ENCODE results near the gene ACOXL.

The ACOXL gene

DNA sequence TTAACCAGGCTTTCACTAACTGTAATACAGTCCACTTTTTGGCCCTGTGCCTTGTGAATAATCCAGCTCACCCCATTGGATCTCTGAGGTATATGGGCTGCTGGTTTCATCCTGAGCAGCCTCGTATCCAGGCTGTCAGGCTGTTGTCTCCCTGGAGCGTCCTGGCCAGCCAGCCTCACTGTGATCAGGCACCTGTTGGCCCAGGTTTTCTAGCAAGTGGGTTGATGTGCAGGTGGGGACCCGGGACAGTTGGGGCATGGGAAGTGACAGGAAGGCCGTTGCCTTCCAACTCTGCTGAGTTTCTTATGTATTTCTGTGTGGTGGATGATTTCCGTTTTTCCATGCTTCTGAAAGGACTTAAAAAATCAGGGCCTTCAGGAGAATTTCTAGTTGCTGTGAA is 132.4 kb downstream of the ACOXL start:
- TF ChIP-seq, protein P1, sequence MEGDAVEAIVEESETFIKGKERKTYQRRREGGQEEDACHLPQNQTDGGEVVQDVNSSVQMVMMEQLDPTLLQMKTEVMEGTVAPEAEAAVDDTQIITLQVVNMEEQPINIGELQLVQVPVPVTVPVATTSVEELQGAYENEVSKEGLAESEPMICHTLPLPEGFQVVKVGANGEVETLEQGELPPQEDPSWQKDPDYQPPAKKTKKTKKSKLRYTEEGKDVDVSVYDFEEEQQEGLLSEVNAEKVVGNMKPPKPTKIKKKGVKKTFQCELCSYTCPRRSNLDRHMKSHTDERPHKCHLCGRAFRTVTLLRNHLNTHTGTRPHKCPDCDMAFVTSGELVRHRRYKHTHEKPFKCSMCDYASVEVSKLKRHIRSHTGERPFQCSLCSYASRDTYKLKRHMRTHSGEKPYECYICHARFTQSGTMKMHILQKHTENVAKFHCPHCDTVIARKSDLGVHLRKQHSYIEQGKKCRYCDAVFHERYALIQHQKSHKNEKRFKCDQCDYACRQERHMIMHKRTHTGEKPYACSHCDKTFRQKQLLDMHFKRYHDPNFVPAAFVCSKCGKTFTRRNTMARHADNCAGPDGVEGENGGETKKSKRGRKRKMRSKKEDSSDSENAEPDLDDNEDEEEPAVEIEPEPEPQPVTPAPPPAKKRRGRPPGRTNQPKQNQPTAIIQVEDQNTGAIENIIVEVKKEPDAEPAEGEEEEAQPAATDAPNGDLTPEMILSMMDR (IDR thresholded peaks at IDR 0.05; ENCODE audit: insufficient read depth, low read length, poor library complexity, severe bottlenecking): no peak
- no peak overlapping the region for H3K4me3 ChIP-seq (replicated peaks; ENCODE audit: low read depth, low read length)
- no peaks in the 10 kb centered on the region for H3K36me3 ChIP-seq (ENCODE audit: control insufficient read depth, insufficient read depth, low read length)
- no peak for DNase-seq (ENCODE audit: extremely low read depth, insufficient read length)
- H3K27me3 ChIP-seq (replicated peaks; ENCODE audit: control insufficient read depth, insufficient read depth, low read length): no peaks in the 10 kb centered on the region

DNA sequence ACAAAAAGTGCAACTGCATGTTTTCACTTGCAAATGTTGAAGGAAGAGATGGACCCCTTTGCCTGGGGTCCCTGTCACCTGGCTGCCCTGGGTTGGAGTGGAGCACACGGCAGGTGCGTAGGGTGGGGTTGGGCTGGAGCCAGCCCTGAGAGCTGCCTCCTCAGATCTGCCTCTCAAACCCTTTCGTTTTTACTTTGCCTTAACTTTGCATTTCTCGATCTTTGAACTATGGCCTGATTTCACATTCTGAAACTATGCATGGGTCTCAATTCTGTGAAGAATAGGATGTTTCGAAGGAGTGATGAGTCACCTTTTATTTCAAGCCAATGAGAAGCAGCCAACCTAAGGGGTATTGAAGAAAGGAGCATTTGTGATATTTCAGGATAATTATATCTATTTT is 132.8 kb downstream of the ACOXL start:
- Histone ChIP-seq H3K27me3 (replicated peaks; ENCODE audit: control insufficient read depth, insufficient read depth, low read length) (no peaks in the 10 kb centered on the region), H3K36me3 (ENCODE audit: control insufficient read depth, insufficient read depth, low read length) (no peaks in the 10 kb centered on the region), H3K4me3 (replicated peaks; ENCODE audit: low read depth, low read length) (no peak overlapping the region)
- DNase-seq (ENCODE audit: extremely low read depth, insufficient read length): peak; percentile 61
- TF ChIP-seq, protein P1 (IDR thresholded peaks at IDR 0.05; ENCODE audit: insufficient read depth, low read length, poor library complexity, severe bottlenecking): no peak

GRCh38 chr2:110866045-110866444 is 133.7 kb downstream of the ACOXL start:
- no peak overlapping the region for H3K4me3 ChIP-seq (replicated peaks; ENCODE audit: low read depth, low read length)
- no peaks in the 10 kb centered on the region for H3K27me3 ChIP-seq (replicated peaks; ENCODE audit: control insufficient read depth, insufficient read depth, low read length)
- no peaks in the 10 kb centered on the region for H3K36me3 ChIP-seq (ENCODE audit: control insufficient read depth, insufficient read depth, low read length)
- TF ChIP-seq, protein P1 (IDR thresholded peaks at IDR 0.05; ENCODE audit: insufficient read depth, low read length, poor library complexity, severe bottlenecking): no peak
- no peak for DNase-seq (ENCODE audit: extremely low read depth, insufficient read length)

DNA sequence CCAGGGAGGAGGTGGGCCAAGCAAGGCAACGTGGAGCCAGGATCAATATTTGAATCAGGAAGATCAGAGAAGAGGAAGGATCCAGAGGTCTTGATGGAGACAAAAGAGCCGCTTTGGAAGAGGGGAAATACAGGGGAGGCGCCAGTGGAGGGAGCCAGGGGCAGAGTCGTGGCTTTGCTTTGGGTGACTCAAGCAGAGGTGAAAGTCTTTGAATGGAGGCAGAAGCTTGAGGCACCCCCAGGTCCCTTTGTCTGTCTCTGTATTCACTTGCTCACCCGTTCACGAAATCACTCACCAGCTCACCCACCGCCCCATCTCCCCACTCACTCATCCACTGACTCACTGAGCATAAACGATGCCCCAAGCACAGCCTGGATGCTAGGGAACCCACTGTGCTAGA is 134.1 kb downstream of the ACOXL start:
- Histone ChIP-seq H3K27me3 (replicated peaks; ENCODE audit: control insufficient read depth, insufficient read depth, low read length) (no peaks in the 10 kb centered on the region), H3K4me3 (replicated peaks; ENCODE audit: low read depth, low read length) (no peak overlapping the region), H3K36me3 (ENCODE audit: control insufficient read depth, insufficient read depth, low read length) (no peaks in the 10 kb centered on the region)
- TF ChIP-seq, protein P1 (IDR thresholded peaks at IDR 0.05; ENCODE audit: insufficient read depth, low read length, poor library complexity, severe bottlenecking): peak; percentile 11
- DNase-seq (ENCODE audit: extremely low read depth, insufficient read length): no peak

DNA sequence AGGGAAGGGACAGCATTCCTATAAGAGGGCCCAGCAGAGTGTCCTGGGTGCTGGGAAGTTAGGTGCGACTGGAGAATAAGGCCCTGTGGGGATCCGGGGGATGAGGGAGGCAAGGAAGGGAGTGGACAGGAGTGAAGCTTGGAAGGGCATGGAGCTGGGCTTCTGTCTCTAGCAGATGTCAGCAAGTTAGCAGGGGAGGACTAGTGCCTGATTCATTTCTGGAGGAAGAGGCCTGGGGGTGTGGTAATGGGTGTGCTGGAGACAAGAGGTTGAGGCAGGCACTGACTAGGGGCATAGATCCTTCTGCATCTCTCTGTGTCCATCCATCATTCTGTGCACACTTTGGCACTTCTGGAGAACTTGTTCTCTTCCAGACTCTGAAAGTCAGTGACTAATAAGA is 134.7 kb downstream of the ACOXL start:
- Histone ChIP-seq H3K36me3 (ENCODE audit: control insufficient read depth, insufficient read depth, low read length) (no peaks in the 10 kb centered on the region), H3K27me3 (replicated peaks; ENCODE audit: control insufficient read depth, insufficient read depth, low read length) (no peaks in the 10 kb centered on the region), H3K4me3 (replicated peaks; ENCODE audit: low read depth, low read length) (no peak overlapping the region)
- no peak for DNase-seq (ENCODE audit: extremely low read depth, insufficient read length)
- TF ChIP-seq, protein P1 (IDR thresholded peaks at IDR 0.05; ENCODE audit: insufficient read depth, low read length, poor library complexity, severe bottlenecking): no peak

GRCh38 chr2:110868971-110869370 is 136.6 kb downstream of the ACOXL start:
- no peaks in the 10 kb centered on the region for H3K36me3 ChIP-seq (ENCODE audit: control insufficient read depth, insufficient read depth, low read length)
- H3K27me3 ChIP-seq (replicated peaks; ENCODE audit: control insufficient read depth, insufficient read depth, low read length): no peaks in the 10 kb centered on the region
- no peak overlapping the region for H3K4me3 ChIP-seq (replicated peaks; ENCODE audit: low read depth, low read length)
- TF ChIP-seq, protein P1 (IDR thresholded peaks at IDR 0.05; ENCODE audit: insufficient read depth, low read length, poor library complexity, severe bottlenecking): no peak
- no peak for DNase-seq (ENCODE audit: extremely low read depth, insufficient read length)

Measured in GM06990 (cell line).